Measurements from ENCODE around the gene FBXO3. TPM values are rescaled to one million over a fixed set of nuclear protein-coding genes. Genes with fewer than 3 reads are reported as not detected.
A peak's percentile ranks its signal among the peaks of the same experiment; 100 is the strongest.

The FBXO3 gene
- total and polyA plus RNA-seq, 2 experiments from 2014 or later = 12.5 to 28.4 TPM

DNA sequence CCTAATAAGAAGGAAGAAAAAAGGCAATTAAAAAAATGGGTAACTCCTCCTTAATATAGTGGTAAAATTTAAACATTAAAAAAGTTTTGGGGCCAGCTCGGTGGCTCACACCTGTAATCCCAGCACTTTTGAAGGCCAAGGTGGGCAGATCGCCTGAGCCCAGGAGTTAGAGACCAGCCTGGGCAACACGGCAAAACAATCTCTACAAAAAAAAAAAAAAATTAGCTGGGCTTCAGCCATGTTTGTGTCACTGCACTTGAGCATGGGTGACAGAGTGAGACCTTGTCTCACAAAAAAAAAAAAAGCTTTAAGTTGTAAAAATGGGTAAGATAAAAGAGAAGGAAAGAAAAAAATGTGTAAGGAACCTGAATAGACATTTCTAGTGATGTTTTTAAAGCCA lies 11.3 kb upstream of the FBXO3 start (continued):
- TF ChIP-seq, protein P1, sequence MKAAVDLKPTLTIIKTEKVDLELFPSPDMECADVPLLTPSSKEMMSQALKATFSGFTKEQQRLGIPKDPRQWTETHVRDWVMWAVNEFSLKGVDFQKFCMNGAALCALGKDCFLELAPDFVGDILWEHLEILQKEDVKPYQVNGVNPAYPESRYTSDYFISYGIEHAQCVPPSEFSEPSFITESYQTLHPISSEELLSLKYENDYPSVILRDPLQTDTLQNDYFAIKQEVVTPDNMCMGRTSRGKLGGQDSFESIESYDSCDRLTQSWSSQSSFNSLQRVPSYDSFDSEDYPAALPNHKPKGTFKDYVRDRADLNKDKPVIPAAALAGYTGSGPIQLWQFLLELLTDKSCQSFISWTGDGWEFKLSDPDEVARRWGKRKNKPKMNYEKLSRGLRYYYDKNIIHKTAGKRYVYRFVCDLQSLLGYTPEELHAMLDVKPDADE (IDR thresholded peaks at IDR 0.05) = no peak
- no peak for TF ChIP-seq JUNB (IDR thresholded peaks at IDR 0.05; ENCODE audit: unreplicated experiment)
- TF ChIP-seq ZNF114 (CRISPR knock-in tag; IDR thresholded peaks at IDR 0.05) = no peak
- no peak for TF ChIP-seq NANOG (IDR thresholded peaks at IDR 0.05; ENCODE audit: borderline replicate concordance)
- TF ChIP-seq POLR2AphosphoS5 (IDR thresholded peaks at IDR 0.05; ENCODE audit: low read depth) = no peak
- TF ChIP-seq, protein P2, sequence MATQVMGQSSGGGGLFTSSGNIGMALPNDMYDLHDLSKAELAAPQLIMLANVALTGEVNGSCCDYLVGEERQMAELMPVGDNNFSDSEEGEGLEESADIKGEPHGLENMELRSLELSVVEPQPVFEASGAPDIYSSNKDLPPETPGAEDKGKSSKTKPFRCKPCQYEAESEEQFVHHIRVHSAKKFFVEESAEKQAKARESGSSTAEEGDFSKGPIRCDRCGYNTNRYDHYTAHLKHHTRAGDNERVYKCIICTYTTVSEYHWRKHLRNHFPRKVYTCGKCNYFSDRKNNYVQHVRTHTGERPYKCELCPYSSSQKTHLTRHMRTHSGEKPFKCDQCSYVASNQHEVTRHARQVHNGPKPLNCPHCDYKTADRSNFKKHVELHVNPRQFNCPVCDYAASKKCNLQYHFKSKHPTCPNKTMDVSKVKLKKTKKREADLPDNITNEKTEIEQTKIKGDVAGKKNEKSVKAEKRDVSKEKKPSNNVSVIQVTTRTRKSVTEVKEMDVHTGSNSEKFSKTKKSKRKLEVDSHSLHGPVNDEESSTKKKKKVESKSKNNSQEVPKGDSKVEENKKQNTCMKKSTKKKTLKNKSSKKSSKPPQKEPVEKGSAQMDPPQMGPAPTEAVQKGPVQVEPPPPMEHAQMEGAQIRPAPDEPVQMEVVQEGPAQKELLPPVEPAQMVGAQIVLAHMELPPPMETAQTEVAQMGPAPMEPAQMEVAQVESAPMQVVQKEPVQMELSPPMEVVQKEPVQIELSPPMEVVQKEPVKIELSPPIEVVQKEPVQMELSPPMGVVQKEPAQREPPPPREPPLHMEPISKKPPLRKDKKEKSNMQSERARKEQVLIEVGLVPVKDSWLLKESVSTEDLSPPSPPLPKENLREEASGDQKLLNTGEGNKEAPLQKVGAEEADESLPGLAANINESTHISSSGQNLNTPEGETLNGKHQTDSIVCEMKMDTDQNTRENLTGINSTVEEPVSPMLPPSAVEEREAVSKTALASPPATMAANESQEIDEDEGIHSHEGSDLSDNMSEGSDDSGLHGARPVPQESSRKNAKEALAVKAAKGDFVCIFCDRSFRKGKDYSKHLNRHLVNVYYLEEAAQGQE (IDR thresholded peaks at IDR 0.05; ENCODE audit: unreplicated experiment) = no peak

DNA sequence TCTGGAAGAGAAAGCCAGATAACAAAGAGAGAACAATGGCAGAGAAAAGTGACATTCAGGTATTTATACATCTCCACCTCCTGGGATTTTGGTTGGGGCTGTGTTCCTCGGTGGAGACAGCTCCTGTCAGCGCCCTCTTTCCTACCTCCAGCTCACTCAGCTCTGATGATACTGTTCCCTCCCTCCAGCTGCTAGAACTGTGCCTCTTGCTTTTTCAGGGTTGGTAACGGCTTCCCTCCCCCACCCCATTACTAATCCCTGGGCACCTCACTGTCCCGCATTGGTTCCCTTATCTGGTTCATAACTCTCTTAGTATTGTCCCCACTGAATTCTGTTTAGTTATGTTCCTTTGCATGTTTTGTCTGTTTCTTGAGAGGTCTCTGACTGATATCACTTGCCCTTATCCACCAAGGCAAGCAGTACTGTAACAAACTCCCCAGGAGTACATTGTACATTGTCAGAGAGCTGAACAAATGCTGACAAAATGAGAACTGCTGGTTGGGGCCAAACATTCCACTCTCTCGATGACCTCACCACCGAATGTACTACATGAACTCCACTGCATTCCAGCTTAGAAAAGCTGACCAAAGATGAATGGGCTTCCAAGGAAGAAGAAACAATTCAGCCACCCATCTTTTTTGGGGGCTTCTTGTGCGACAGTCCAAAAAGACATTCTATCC lies 5.7 kb upstream of the FBXO3 start:
- peaks cover 12% of the 10 kb centered on the region for H3K9me2 ChIP-seq (ENCODE audit: insufficient read depth)
- no peaks in the 10 kb centered on the region for H3K79me2 ChIP-seq (replicated peaks; ENCODE audit: insufficient read depth)
- peaks cover 12% of the 10 kb centered on the region for H3K27me3 Mint-ChIP-seq (ENCODE audit: insufficient read depth, low read depth, poor library complexity)
- no peaks in the 10 kb centered on the region for H4K20me1 ChIP-seq (replicated peaks; ENCODE audit: insufficient read depth)
- H3K4me2 ChIP-seq = no peak overlapping the region
- peak; percentile 22; the same call in 1 of the 3 replicates for ATAC-seq
- H3K27me3 ChIP-seq (ENCODE audit: insufficient read depth) = peaks cover 13% of the 10 kb centered on the region
- peaks cover 42% of the 10 kb centered on the region for H3K4me1 ChIP-seq (ENCODE audit: insufficient read depth)
- H3K36me3 ChIP-seq (ENCODE audit: insufficient read depth) = no peaks in the 10 kb centered on the region
- H3K4me3 Mint-ChIP-seq = no peak overlapping the region; the same call in 2 of the 3 replicates
- H3K36me3 Mint-ChIP-seq (ENCODE audit: low read depth) = no peaks in the 10 kb centered on the region
- H3K27ac Mint-ChIP-seq = no peak overlapping the region
- no peak for TF ChIP-seq EZH2 (IDR thresholded peaks at IDR 0.05; ENCODE audit: low read depth, unreplicated experiment)
- TF ChIP-seq, protein P3, sequence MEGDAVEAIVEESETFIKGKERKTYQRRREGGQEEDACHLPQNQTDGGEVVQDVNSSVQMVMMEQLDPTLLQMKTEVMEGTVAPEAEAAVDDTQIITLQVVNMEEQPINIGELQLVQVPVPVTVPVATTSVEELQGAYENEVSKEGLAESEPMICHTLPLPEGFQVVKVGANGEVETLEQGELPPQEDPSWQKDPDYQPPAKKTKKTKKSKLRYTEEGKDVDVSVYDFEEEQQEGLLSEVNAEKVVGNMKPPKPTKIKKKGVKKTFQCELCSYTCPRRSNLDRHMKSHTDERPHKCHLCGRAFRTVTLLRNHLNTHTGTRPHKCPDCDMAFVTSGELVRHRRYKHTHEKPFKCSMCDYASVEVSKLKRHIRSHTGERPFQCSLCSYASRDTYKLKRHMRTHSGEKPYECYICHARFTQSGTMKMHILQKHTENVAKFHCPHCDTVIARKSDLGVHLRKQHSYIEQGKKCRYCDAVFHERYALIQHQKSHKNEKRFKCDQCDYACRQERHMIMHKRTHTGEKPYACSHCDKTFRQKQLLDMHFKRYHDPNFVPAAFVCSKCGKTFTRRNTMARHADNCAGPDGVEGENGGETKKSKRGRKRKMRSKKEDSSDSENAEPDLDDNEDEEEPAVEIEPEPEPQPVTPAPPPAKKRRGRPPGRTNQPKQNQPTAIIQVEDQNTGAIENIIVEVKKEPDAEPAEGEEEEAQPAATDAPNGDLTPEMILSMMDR (conservative IDR thresholded peaks at IDR 0.05; ENCODE audit: low read depth in 2 of 2) = no peak
- no peaks in the 10 kb centered on the region for H3F3A ChIP-seq (replicated peaks; ENCODE audit: low read depth)
- peak overlapping the region; percentile 76 for H2AFZ ChIP-seq
- H3K27ac ChIP-seq (ENCODE audit: low read depth) = no peak overlapping the region
- peaks cover 43% of the 10 kb centered on the region for H3K4me1 Mint-ChIP-seq
- H3K9me3 Mint-ChIP-seq = no peaks in the 10 kb centered on the region
- no peak for DNase-seq (ENCODE audit: low spot score)
- no peak overlapping the region for H3K4me3 ChIP-seq
